ENCODE results near the gene SPATA6.

DNA sequence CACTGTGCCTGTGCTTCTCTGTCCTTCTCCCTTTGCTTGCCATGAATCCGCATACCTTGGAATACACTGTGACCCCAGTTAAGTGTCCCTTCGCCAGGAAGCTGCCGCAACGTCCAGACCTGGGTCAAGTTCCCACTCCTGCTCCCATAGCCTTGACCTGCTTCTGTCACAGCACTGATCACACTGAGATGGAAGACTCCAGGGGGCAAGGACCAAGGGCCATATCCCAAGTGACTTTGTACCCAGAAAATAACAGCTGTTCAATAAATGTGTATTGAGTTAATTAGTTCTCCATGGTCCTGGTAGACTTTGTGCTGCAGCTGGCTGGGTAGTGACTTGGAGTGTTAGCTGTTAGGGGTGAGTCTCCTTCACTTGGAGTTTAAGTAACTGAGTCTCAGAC, 223.6 kb downstream of the SPATA6 start:
- TF ChIP-seq, protein P1, sequence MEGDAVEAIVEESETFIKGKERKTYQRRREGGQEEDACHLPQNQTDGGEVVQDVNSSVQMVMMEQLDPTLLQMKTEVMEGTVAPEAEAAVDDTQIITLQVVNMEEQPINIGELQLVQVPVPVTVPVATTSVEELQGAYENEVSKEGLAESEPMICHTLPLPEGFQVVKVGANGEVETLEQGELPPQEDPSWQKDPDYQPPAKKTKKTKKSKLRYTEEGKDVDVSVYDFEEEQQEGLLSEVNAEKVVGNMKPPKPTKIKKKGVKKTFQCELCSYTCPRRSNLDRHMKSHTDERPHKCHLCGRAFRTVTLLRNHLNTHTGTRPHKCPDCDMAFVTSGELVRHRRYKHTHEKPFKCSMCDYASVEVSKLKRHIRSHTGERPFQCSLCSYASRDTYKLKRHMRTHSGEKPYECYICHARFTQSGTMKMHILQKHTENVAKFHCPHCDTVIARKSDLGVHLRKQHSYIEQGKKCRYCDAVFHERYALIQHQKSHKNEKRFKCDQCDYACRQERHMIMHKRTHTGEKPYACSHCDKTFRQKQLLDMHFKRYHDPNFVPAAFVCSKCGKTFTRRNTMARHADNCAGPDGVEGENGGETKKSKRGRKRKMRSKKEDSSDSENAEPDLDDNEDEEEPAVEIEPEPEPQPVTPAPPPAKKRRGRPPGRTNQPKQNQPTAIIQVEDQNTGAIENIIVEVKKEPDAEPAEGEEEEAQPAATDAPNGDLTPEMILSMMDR (IDR thresholded peaks at IDR 0.05; ENCODE audit: low read depth, low read length), result no peak
- TF ChIP-seq MYC (IDR thresholded peaks at IDR 0.05; ENCODE audit: low read depth, low read length), result no peak
- TF ChIP-seq POLR2A (IDR thresholded peaks at IDR 0.05; ENCODE audit: extremely low read depth, insufficient read length), result no peak
- TF ChIP-seq, protein P2, sequence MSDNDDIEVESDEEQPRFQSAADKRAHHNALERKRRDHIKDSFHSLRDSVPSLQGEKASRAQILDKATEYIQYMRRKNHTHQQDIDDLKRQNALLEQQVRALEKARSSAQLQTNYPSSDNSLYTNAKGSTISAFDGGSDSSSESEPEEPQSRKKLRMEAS (IDR thresholded peaks at IDR 0.05; ENCODE audit: low read depth, low read length), result no peak
